ENCODE data around the gene COX4I2. TPM values are rescaled to one million over a fixed set of nuclear protein-coding genes. Genes with fewer than 3 reads are reported as not detected.
"Not testable (repeated sequence)": the region's sequence is repeated elsewhere in the genome, so short reads cannot be mapped to it uniquely, and the experiment has no call there.

COX4I2 gene
- total RNA-seq, 1 donor from 2014 or later, result not detected

DNA sequence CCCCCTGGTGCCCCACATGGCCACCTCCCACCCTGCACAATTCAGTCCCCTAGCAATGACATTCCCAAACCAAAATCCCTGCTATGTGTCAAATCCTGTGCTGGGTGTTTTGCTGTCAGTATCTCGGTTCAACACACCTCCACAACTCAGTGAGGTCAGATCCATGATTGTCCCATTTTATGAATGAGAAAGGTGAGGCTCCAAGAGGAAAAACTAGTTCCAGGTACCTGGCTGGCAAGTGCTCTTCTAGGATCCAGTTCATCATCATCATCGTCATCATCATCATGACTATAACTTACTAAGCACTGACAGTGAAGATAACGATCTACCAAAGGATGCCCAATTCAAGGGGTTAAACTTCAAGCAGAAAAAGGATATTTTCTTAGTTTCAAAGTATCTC lies 17.5 kb upstream of the COX4I2 start:
- no peaks in the 10 kb centered on the region for H3K27me3 ChIP-seq (ENCODE audit: control insufficient read depth, insufficient read depth, low read length)
- FAIRE-seq (no peak), DNase-seq (ENCODE audit: low read depth) (no peak)
- no peak overlapping the region for H3K4me3 ChIP-seq (ENCODE audit: low read depth, low read length)
- H3K36me3 ChIP-seq (ENCODE audit: control insufficient read depth, insufficient read depth, low read length), result no peaks in the 10 kb centered on the region
- TF ChIP-seq, protein P1, sequence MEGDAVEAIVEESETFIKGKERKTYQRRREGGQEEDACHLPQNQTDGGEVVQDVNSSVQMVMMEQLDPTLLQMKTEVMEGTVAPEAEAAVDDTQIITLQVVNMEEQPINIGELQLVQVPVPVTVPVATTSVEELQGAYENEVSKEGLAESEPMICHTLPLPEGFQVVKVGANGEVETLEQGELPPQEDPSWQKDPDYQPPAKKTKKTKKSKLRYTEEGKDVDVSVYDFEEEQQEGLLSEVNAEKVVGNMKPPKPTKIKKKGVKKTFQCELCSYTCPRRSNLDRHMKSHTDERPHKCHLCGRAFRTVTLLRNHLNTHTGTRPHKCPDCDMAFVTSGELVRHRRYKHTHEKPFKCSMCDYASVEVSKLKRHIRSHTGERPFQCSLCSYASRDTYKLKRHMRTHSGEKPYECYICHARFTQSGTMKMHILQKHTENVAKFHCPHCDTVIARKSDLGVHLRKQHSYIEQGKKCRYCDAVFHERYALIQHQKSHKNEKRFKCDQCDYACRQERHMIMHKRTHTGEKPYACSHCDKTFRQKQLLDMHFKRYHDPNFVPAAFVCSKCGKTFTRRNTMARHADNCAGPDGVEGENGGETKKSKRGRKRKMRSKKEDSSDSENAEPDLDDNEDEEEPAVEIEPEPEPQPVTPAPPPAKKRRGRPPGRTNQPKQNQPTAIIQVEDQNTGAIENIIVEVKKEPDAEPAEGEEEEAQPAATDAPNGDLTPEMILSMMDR (IDR thresholded peaks at IDR 0.05; ENCODE audit: insufficient read depth, low read length, severe bottlenecking), result no peak

- H3K36me3 ChIP-seq (ENCODE audit: control insufficient read depth, insufficient read depth, low read length); FAIRE-seq; H3K4me3 ChIP-seq (ENCODE audit: low read depth, low read length); H3K27me3 ChIP-seq (ENCODE audit: control insufficient read depth, insufficient read depth, low read length); DNase-seq (ENCODE audit: low read depth): not testable (repeated sequence)
These were observed 14.6 kb upstream of the COX4I2 start for GRCh38 chr20:31623123-31623505.

GRCh38 chr20:31626534-31626933 lies 11.2 kb upstream of the COX4I2 start:
- not testable (repeated sequence) for FAIRE-seq; H3K36me3 ChIP-seq (ENCODE audit: control insufficient read depth, insufficient read depth, low read length); H3K27me3 ChIP-seq (ENCODE audit: control insufficient read depth, insufficient read depth, low read length); DNase-seq (ENCODE audit: low read depth); H3K4me3 ChIP-seq (ENCODE audit: low read depth, low read length)

DNA sequence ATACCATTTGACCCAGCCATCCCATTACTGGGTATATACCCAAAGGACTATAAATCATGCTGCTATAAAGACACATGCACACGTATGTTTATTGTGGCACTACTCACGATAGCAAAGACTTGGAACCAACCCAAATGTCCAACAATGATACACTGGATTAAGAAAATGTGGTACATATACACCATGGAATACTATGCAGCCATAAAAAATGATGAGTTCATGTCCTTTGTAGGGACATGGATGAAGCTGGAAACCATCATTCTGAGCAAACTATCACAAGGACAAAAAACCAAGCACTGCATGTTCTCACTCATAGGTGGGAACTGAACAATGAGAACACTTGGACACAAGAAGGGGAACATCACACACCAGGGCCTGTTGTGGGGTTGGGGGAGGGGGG lies 9.7 kb upstream of the COX4I2 start:
- not testable (repeated sequence) for H3K27me3 ChIP-seq (ENCODE audit: control insufficient read depth, insufficient read depth, low read length); FAIRE-seq; H3K36me3 ChIP-seq (ENCODE audit: control insufficient read depth, insufficient read depth, low read length); H3K4me3 ChIP-seq (ENCODE audit: low read depth, low read length); DNase-seq (ENCODE audit: low read depth)

- FAIRE-seq, result no peak
These were observed 7.4 kb upstream of the COX4I2 start for GRCh38 chr20:31630187-31630790.

DNA sequence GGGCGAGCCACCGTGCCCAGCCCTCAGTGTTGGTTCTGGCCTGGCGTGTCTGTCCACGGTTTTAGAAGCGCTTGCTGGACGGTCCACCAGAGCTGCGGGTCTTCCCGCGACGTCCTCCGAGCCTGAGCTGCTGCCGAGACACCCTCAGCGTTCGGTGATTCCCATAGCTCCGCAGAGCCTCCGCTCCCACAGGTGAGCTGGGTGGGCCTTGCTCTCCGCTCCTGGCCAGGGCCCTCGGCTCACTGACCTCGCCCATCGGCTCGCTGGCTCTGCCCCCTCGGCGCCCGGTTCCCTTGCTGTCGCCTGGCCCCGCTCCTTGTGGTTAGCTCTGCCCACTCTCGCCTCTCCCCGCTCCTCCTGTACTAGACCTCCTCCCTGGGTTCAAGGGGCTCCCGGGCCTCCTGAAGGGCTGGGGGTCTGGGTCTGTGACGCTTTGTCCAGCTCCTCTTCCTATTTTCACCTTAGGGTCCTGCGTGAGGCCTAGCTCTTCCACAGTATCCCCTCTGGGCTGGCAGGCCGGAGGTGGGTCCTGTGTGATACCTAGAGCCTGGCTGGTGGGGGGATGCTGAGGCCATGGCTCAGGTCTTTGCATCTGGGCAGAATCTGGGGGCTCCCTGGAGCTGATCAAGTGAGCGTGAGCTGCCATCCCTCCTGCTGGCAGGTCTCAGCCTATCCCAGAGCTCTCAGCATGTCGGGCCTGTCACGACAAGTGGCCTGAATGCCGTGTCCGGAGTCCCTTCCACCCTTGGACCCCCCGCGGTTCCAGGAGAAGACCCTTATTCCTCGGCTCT lies 5.0 kb upstream of the COX4I2 start:
- no peak for FAIRE-seq
- no peak for DNase-seq (ENCODE audit: low read depth)
- Histone ChIP-seq H3K27me3 (ENCODE audit: control insufficient read depth, insufficient read depth, low read length) (no peaks in the 10 kb centered on the region), H3K36me3 (ENCODE audit: control insufficient read depth, insufficient read depth, low read length) (no peaks in the 10 kb centered on the region), H3K4me3 (ENCODE audit: low read depth, low read length) (no peak overlapping the region)
- TF ChIP-seq, protein P1 (IDR thresholded peaks at IDR 0.05; ENCODE audit: insufficient read depth, low read length, severe bottlenecking), result no peak

More at GRCh38 chr20:31630187-31630790, 7.4 kb upstream of the COX4I2 start:
- TF ChIP-seq, protein P1 (IDR thresholded peaks at IDR 0.05; ENCODE audit: insufficient read depth, low read length, severe bottlenecking), result no peak
- no peak overlapping the region for H3K4me3 ChIP-seq (ENCODE audit: low read depth, low read length)
- H3K36me3 ChIP-seq (ENCODE audit: control insufficient read depth, insufficient read depth, low read length), result no peaks in the 10 kb centered on the region
- H3K27me3 ChIP-seq (ENCODE audit: control insufficient read depth, insufficient read depth, low read length), result no peaks in the 10 kb centered on the region
- no peak for DNase-seq (ENCODE audit: low read depth)

DNA sequence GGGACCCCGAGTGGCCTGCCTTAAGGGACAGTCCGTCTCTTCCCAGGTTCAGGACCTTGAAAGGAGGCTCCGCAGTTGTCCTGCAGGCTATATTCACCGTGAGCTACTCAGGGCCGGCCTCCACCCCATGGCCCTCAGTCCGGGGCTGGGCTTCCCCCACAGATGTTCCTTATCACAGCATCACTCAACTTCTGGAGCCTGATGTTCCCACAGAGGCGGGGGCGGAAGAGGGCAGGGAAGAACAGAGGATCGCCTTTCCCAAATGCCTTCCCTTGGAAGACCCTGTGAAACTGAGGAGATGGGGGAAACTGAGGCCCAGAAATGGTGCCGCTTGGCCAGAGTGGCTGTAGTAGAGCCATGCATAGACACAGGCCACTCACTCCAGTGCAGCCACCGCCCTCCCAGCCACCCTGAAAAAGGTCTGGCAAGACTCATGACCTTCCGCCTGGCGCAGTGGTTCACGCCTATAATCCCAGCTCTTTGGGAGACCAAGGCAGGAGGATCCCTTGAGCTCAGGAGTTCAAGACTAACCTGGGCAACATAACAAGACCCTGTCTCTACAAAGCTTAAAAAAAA lies 4.3 kb upstream of the COX4I2 start:
- DNase-seq (ENCODE audit: low read depth), result no peak
- TF ChIP-seq, protein P1 (IDR thresholded peaks at IDR 0.05; ENCODE audit: insufficient read depth, low read length, severe bottlenecking), result no peak
- Histone ChIP-seq H3K4me3 (ENCODE audit: low read depth, low read length) (no peak overlapping the region), H3K36me3 (ENCODE audit: control insufficient read depth, insufficient read depth, low read length) (no peaks in the 10 kb centered on the region), H3K27me3 (ENCODE audit: control insufficient read depth, insufficient read depth, low read length) (peaks cover 3% of the 10 kb centered on the region)
- no peak for FAIRE-seq
